Measurements from ENCODE around the gene HRAS.

DNA sequence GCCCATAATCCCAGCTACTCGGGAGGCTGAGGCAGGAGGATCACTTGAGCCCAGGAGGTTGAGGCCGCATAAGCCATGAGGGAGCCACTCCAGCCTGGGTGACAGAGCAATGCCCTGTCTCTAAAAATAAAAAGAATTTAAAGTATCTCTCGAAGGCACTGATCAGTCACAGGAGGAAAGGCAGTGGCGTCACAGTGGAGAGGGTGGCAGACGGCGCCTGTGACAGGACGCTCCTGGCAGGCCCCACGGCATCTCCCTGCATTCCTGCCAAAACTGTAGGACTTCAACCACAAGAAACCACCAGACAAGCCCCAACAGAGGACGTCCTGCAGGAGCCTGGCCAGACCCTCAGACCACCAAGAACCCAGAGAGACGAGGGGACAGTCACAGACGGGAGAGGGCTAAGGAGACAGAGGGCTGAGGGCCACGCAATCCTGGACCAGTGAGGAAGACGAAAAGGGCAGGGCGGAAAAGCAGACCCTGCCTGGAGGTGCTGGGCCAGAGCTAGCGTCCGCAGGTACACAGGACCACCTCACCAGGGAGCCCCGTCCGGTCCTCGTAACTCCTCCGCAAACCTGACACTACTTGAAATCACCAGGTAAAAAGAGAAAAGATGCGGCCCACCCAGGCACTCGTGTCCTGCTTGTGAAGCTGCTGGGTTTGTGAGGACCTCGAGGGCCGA, 34.2 kb downstream of the HRAS start:
- TF ChIP-seq, protein P1, sequence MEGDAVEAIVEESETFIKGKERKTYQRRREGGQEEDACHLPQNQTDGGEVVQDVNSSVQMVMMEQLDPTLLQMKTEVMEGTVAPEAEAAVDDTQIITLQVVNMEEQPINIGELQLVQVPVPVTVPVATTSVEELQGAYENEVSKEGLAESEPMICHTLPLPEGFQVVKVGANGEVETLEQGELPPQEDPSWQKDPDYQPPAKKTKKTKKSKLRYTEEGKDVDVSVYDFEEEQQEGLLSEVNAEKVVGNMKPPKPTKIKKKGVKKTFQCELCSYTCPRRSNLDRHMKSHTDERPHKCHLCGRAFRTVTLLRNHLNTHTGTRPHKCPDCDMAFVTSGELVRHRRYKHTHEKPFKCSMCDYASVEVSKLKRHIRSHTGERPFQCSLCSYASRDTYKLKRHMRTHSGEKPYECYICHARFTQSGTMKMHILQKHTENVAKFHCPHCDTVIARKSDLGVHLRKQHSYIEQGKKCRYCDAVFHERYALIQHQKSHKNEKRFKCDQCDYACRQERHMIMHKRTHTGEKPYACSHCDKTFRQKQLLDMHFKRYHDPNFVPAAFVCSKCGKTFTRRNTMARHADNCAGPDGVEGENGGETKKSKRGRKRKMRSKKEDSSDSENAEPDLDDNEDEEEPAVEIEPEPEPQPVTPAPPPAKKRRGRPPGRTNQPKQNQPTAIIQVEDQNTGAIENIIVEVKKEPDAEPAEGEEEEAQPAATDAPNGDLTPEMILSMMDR (IDR thresholded peaks at IDR 0.05 in 2 of 3, conservative IDR thresholded peaks at IDR 0.05 in 1 of 3; ENCODE audit: borderline replicate concordance in 1 of 3, insufficient read depth in 1 of 3, low read depth in 2 of 3, low read length in 2 of 3): no peak
- TF ChIP-seq CEBPB (IDR thresholded peaks at IDR 0.05; ENCODE audit: low read depth): no peak
- no peak for TF ChIP-seq REST (IDR thresholded peaks at IDR 0.05; ENCODE audit: low read depth)
- no peak for TF ChIP-seq TCF7L2 (IDR thresholded peaks at IDR 0.05; ENCODE audit: borderline replicate concordance, extremely low read depth, insufficient read depth, insufficient read length)

Measured in HCT116 (cell line).